Thyroid gland (tissue), 4 donors: Measurements from ENCODE around the gene CLSTN2. TPM values are rescaled to one million over a fixed set of nuclear protein-coding genes. Genes with fewer than 3 reads are reported as not detected.

Experiments
- DNase-seq, 2 donors: peaks; one replicate each; pipeline ENCODE4 v3.0.0-alpha.2; 2019
- H3K27ac ChIP-seq, 3 donors: fragments of 200-600 bp; sonication (generic); 1 replicate in 2 of 3; 2 replicates in 1 of 3; pipeline ENCODE4 v1.5.1; 2016 to 2019; ENCODE audit warnings: mild to moderate bottlenecking in 1 of 3, moderate library complexity in 1 of 3
- H3K27me3 ChIP-seq: fragments of 200-600 bp; sonication (generic); one replicate; pipeline ENCODE4 v1.5.1; 2019
- H3K36me3 ChIP-seq, 2 donors: fragments of 200-600 bp; sonication (generic); one replicate each; pipeline ENCODE4 v1.5.1; 2016 to 2019
- H3K4me1 ChIP-seq, 2 donors: fragments of 200-600 bp; sonication (generic); one replicate each; pipeline ENCODE4 v1.5.1; 2017 to 2019
- H3K4me3 ChIP-seq, 3 donors: fragments of 200-600 bp; sonication (generic); replicated peaks in 1 of 3; 1 replicate in 2 of 3; 2 replicates in 1 of 3; pipeline ENCODE4 v1.5.1; 2016; ENCODE audit warnings: mild to moderate bottlenecking in 1 of 3
- H3K9me3 ChIP-seq: fragments of 200-600 bp; sonication (generic); one replicate; pipeline ENCODE4 v1.5.1; 2017
- CTCF ChIP-seq, 6 experiments: fragments of 200-600 bp in 3 of 6; fragments of 450-650 bp in 3 of 6; sonication (generic) in 3 of 6; IDR thresholded peaks; one replicate each; pipeline ENCODE4 v1.5.1; 2016 to 2019; ENCODE audit warnings: antibody characterized with exemption in 6 of 6, mild to moderate bottlenecking in 2 of 6, inconsistent platforms in 1 of 6, moderate library complexity in 1 of 6
- POLR2A ChIP-seq, 2 donors: fragments of 450-650 bp; IDR thresholded peaks; one replicate each; pipeline ENCODE4 v1.6.1; 2017; ENCODE audit warnings: antibody characterized with exemption in 2 of 2, mild to moderate bottlenecking in 2 of 2, moderate library complexity in 1 of 2
- WGBS, 2 donors: methylation state at CpG; one replicate each; pipeline ENCODE4 v1.1.5; 2017; 5-methylcytosine and 5-hydroxymethylcytosine counted together
- intact Hi-C: fragments of 100-400 bp; cut with DNase I; formaldehyde crosslinking; loops from one replicate; pipeline ENCODE4 v1.15.1; 2023
- total RNA-seq, 4 donors: library from RNA; depleted of rRNA; stranded (reverse); fragments of >200 nt; gene quantifications; one replicate each; pipeline ENCODE4 v1.2.3, GENCODE V29; 2016

CLSTN2 gene
- total RNA-seq, 4 donors from 2014 or later: 9.7 to 32.9 (median 15.5) TPM

GRCh38 chr3:140247775-140248174 is 312.8 kb downstream of the CLSTN2 start:
- no peaks in the 10 kb centered on the region for H3K36me3 ChIP-seq
- H3K4me3 ChIP-seq: no peak overlapping the region
- no peak for TF ChIP-seq POLR2A (IDR thresholded peaks at IDR 0.05)
- TF ChIP-seq CTCF (IDR thresholded peaks at IDR 0.05): no peak
- no peaks in the 10 kb centered on the region for H3K4me1 ChIP-seq
- H3K27ac ChIP-seq: no peak overlapping the region
- intact Hi-C loops: no loop called here
- no peak for DNase-seq
- H3K9me3 ChIP-seq: no peaks in the 10 kb centered on the region
- H3K27me3 ChIP-seq: no peaks in the 10 kb centered on the region

GRCh38 chr3:140249188-140249587 is 314.2 kb downstream of the CLSTN2 start:
- Histone ChIP-seq H3K27me3 (no peaks in the 10 kb centered on the region), H3K36me3 (no peaks in the 10 kb centered on the region), H3K4me1 (no peaks in the 10 kb centered on the region), H3K9me3 (no peaks in the 10 kb centered on the region), H3K27ac (no peak overlapping the region), H3K4me3 (no peak overlapping the region)
- TF ChIP-seq POLR2A (IDR thresholded peaks at IDR 0.05): no peak
- no peak for TF ChIP-seq CTCF (IDR thresholded peaks at IDR 0.05)
- no peak for DNase-seq
- intact Hi-C loops: no loop called here
- 95 to 99% methylated on average over 2 to 3 of the region's 3 CpGs for WGBS, 2 donors

- no peak overlapping the region for H3K4me3 ChIP-seq
- no peak overlapping the region for H3K27ac ChIP-seq
- TF ChIP-seq CTCF (IDR thresholded peaks at IDR 0.05) (no peak), POLR2A (IDR thresholded peaks at IDR 0.05) (no peak)
- H3K9me3 ChIP-seq: no peaks in the 10 kb centered on the region
- WGBS, 2 donors: 81 to 90% methylated on average over 7 of the region's 7 CpGs
- H3K4me1 ChIP-seq: no peaks in the 10 kb centered on the region
- H3K36me3 ChIP-seq: no peaks in the 10 kb centered on the region
- DNase-seq: no peak
- no peaks in the 10 kb centered on the region for H3K27me3 ChIP-seq
- intact Hi-C loops: no loop called here
Observed at GRCh38 chr3:140250010-140250855, 315.2 kb downstream of the CLSTN2 start.

- Histone ChIP-seq H3K9me3 (no peaks in the 10 kb centered on the region), H3K27ac (no peak overlapping the region), H3K4me1 (no peaks in the 10 kb centered on the region), H3K4me3 (no peak overlapping the region), H3K36me3 (no peaks in the 10 kb centered on the region), H3K27me3 (no peaks in the 10 kb centered on the region)
- intact Hi-C loops: no loop called here
- 83 to 89% methylated on average over 4 of the region's 4 CpGs for WGBS, 2 donors
- DNase-seq: no peak
- no peak for TF ChIP-seq CTCF (IDR thresholded peaks at IDR 0.05)
Observed at GRCh38 chr3:140250945-140251344, 316.0 kb downstream of the CLSTN2 start.

- DNase-seq: no peak
- TF ChIP-seq CTCF (IDR thresholded peaks at IDR 0.05): no peak
- TF ChIP-seq POLR2A (IDR thresholded peaks at IDR 0.05): no peak
- Histone ChIP-seq H3K9me3 (no peaks in the 10 kb centered on the region), H3K36me3 (no peaks in the 10 kb centered on the region), H3K27me3 (no peaks in the 10 kb centered on the region), H3K27ac (no peak overlapping the region), H3K4me3 (no peak overlapping the region), H3K4me1 (no peaks in the 10 kb centered on the region)
- WGBS, 2 donors: 58 to 61% methylated on average over 2 of the region's 2 CpGs
- intact Hi-C loops: no loop called here
Observed at GRCh38 chr3:140251678-140252077, 316.7 kb downstream of the CLSTN2 start.
